ENCODE measurements around the gene BMPR1B. TPM values are rescaled to one million over a fixed set of nuclear protein-coding genes. Genes with fewer than 3 reads are reported as not detected.

Gene BMPR1B
- total and polyA plus RNA-seq, 2 donors (not counting 1 experiment from before 2014, with no cell fraction given) = not detected

DNA sequence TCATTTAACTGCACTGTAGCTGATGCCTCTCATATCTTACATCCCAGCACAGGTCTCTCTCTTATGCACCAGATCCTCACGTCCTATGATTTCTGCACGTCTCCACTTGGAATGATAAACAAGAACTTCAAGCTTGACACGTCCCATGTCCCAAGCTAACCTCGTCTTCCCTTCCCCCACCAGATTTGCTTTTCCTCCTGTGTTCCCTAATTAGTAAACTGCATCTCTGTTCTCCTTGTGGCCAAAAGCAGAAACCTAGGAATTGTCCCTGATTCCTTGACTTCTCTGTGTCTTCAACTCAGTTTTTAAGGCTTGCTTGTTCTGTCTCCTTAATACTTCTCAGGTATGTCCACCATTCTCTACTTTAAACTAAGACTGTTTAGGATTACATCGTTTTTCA is 171.9 kb downstream of the BMPR1B start:
- 93% methylated on average over 5 of the region's 5 CpGs for WGBS (ENCODE audit: insufficient coverage)
- DNase-seq (no peak), ATAC-seq (ENCODE audit: low read depth) (no peak)
- Histone ChIP-seq H3K36me3 (replicated peaks in 1 of 2; ENCODE audit: control extremely low read depth in 1 of 2, control insufficient read depth in 1 of 2, extremely low read depth in 1 of 2, insufficient read depth in 2 of 2, low read length in 1 of 2) (no peaks in the 10 kb centered on the region), H3K27me3 (replicated peaks in 1 of 4; ENCODE audit: control extremely low read depth in 1 of 4, control insufficient read depth in 3 of 4, insufficient read depth in 4 of 4, low read length in 3 of 4) (no peaks in the 10 kb centered on the region), H3K79me2 (ENCODE audit: control insufficient read depth, insufficient read depth, low read length) (no peaks in the 10 kb centered on the region), H3K9ac (ENCODE audit: low read length) (no peak overlapping the region), H3K4me3 (ENCODE audit: control extremely low read depth in 1 of 5, extremely low read depth in 1 of 5, insufficient read depth in 1 of 5, low read depth in 2 of 5, low read length in 4 of 5) (no peak overlapping the region), H2AFZ (ENCODE audit: insufficient read depth, low read depth, low read length, poor library complexity, severe bottlenecking) (no peak overlapping the region), H3K9me3 (ENCODE audit: control extremely low read depth in 1 of 3, control insufficient read depth in 2 of 3, insufficient read depth in 1 of 3, low read length in 2 of 3) (no peaks in the 10 kb centered on the region), H4K20me1 (ENCODE audit: control insufficient read depth, insufficient read depth, low read length, poor library complexity, severe bottlenecking) (no peaks in the 10 kb centered on the region), H3K4me2 (replicated peaks; ENCODE audit: low read depth, low read length, poor library complexity, severe bottlenecking) (no peak overlapping the region), H3K27ac (ENCODE audit: low read length in 2 of 2) (no peak overlapping the region), H3K4me1 (ENCODE audit: control insufficient read depth in 2 of 2, insufficient read depth in 2 of 2, low read length in 2 of 2) (no peaks in the 10 kb centered on the region)
- Mint-ChIP-seq H3K4me3 (no peak overlapping the region), H3K9me3 (ENCODE audit: insufficient read depth) (no peaks in the 10 kb centered on the region), H3K27ac (no peak overlapping the region), H3K4me1 (no peaks in the 10 kb centered on the region), H3K27me3 (no peaks in the 10 kb centered on the region)
- ChIA-PET CTCF (no interaction called here), POLR2A (no interaction called here)
- TF ChIP-seq, protein P1, sequence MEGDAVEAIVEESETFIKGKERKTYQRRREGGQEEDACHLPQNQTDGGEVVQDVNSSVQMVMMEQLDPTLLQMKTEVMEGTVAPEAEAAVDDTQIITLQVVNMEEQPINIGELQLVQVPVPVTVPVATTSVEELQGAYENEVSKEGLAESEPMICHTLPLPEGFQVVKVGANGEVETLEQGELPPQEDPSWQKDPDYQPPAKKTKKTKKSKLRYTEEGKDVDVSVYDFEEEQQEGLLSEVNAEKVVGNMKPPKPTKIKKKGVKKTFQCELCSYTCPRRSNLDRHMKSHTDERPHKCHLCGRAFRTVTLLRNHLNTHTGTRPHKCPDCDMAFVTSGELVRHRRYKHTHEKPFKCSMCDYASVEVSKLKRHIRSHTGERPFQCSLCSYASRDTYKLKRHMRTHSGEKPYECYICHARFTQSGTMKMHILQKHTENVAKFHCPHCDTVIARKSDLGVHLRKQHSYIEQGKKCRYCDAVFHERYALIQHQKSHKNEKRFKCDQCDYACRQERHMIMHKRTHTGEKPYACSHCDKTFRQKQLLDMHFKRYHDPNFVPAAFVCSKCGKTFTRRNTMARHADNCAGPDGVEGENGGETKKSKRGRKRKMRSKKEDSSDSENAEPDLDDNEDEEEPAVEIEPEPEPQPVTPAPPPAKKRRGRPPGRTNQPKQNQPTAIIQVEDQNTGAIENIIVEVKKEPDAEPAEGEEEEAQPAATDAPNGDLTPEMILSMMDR (IDR thresholded peaks at IDR 0.05) = no peak
- TF ChIP-seq EZH2 (IDR thresholded peaks at IDR 0.05; ENCODE audit: borderline replicate concordance, insufficient read depth, low read depth, low read length, poor library complexity, severe bottlenecking) = no peak
- intact Hi-C loops (cut with micrococcal nuclease) = no loop called here

DNA sequence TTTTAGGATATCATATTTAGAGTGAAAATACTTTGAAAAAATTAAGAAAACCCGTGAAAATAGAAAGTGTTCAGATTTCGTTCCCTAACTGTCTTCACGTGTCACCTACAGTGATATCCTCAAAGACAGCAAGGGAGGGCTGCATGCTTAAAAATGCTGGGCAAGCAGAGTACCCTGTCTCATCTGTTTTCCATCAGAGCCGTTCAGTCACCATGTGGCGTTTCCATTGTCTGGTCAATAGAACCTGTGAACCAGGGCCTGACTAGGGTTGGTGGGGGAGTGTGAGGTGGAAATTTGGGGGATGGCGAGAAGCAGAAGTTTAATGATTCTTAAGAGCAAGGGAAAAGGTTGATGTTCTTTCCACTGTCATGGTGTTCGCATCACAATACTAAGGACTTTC is 173.9 kb downstream of the BMPR1B start:
- TF ChIP-seq EZH2 (IDR thresholded peaks at IDR 0.05; ENCODE audit: borderline replicate concordance, insufficient read depth, low read depth, low read length, poor library complexity, severe bottlenecking) = no peak
- TF ChIP-seq, protein P1 (IDR thresholded peaks at IDR 0.05) = no peak
- Mint-ChIP-seq H3K27ac (no peak overlapping the region), H3K27me3 (no peaks in the 10 kb centered on the region), H3K9me3 (ENCODE audit: insufficient read depth) (no peaks in the 10 kb centered on the region), H3K4me3 (no peak overlapping the region), H3K4me1 (no peaks in the 10 kb centered on the region)
- Histone ChIP-seq H3K36me3 (replicated peaks in 1 of 2; ENCODE audit: control extremely low read depth in 1 of 2, control insufficient read depth in 1 of 2, extremely low read depth in 1 of 2, insufficient read depth in 2 of 2, low read length in 1 of 2) (no peaks in the 10 kb centered on the region), H3K9me3 (ENCODE audit: control extremely low read depth in 1 of 3, control insufficient read depth in 2 of 3, insufficient read depth in 1 of 3, low read length in 2 of 3) (no peaks in the 10 kb centered on the region), H3K4me1 (ENCODE audit: control insufficient read depth in 2 of 2, insufficient read depth in 2 of 2, low read length in 2 of 2) (no peaks in the 10 kb centered on the region), H3K4me3 (ENCODE audit: control extremely low read depth in 1 of 5, extremely low read depth in 1 of 5, insufficient read depth in 1 of 5, low read depth in 2 of 5, low read length in 4 of 5) (no peak overlapping the region), H3K4me2 (replicated peaks; ENCODE audit: low read depth, low read length, poor library complexity, severe bottlenecking) (no peak overlapping the region), H3K27ac (ENCODE audit: low read length in 2 of 2) (no peak overlapping the region), H3K27me3 (replicated peaks in 1 of 4; ENCODE audit: control extremely low read depth in 1 of 4, control insufficient read depth in 3 of 4, insufficient read depth in 4 of 4, low read length in 3 of 4) (no peaks in the 10 kb centered on the region), H3K9ac (ENCODE audit: low read length) (no peak overlapping the region), H3K79me2 (ENCODE audit: control insufficient read depth, insufficient read depth, low read length) (no peaks in the 10 kb centered on the region), H4K20me1 (ENCODE audit: control insufficient read depth, insufficient read depth, low read length, poor library complexity, severe bottlenecking) (no peaks in the 10 kb centered on the region), H2AFZ (ENCODE audit: insufficient read depth, low read depth, low read length, poor library complexity, severe bottlenecking) (no peak overlapping the region)
- ChIA-PET CTCF (no interaction called here), POLR2A (no interaction called here)
- DNase-seq = no peak
- 95% methylated on average over 7 of the region's 7 CpGs for WGBS (ENCODE audit: insufficient coverage)
- ATAC-seq (ENCODE audit: low read depth) = no peak
- intact Hi-C loops (cut with micrococcal nuclease) = no loop called here
